Hematopoietic multipotent progenitor cell treated with erythropoietin and hydrocortisone succinate and interleukin-3 and kit ligand, for 15 days (in vitro differentiated cells): ENCODE data around the gene MYOM3.
"Not testable (repeated sequence)": the region's sequence is repeated elsewhere in the genome, so short reads cannot be mapped to it uniquely, and the experiment has no call there.

ENCODE experiments used
- DNase-seq: peaks from one replicate; pipeline ENCODE4 v3.0.0-alpha.2; 2015; ENCODE audit warnings: low spot score

MYOM3 gene

DNA sequence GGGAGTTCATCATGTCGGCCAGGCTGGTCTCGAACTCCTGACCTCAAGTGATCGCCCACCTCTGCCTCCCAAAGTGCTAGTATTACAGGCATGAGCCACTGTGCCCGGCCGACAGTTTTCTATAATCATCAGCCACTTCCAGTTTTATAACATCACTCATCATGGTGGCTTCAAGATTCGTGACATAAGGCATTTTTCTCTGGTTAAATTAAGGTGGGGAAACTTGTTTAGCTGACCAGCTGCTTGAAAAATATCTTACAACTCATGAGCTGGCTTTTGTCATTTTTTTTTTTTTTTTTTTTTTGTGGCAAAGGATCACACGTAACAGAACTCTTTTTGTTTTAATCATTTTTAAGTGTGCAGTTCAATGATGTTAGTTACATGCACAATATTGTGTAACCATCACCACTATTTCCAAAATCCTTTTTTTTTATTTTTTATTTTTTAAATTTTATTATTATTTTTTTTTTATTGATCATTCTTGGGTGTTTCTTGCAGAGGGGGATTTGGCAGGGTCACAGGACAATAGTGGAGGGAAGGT lies 80.9 kb downstream of the MYOM3 start:
- not testable (repeated sequence) for DNase-seq

DNA sequence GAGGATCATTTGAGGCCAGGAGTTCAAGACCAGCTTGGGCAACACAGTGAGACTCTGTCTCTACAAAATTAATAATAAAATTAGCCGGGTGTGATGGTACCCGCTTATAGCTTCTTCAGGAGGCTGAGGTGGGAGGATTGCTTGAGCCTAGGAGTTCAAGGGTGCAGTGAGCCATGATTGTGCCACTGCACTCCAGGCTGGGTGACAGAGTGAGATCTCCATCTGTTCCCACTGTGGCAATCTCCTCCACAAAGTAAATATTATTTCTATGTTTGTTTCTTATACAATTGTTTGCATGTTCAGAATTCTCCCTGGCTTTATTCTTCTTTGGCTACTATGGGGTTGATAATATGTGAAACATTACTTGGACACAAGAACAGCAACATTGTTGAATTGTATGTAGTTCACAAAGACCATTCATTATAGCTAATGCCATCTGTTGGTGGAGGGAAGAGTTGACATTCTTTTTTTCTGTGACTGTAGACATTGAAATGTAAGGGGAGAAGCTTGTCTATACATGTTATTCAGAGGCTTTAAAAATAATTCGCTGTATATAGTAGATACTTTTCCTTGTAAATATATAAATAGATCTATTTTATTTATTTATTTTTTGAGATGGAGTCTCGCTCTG lies 84.0 kb downstream of the MYOM3 start:
- DNase-seq = peak; percentile 22

DNA sequence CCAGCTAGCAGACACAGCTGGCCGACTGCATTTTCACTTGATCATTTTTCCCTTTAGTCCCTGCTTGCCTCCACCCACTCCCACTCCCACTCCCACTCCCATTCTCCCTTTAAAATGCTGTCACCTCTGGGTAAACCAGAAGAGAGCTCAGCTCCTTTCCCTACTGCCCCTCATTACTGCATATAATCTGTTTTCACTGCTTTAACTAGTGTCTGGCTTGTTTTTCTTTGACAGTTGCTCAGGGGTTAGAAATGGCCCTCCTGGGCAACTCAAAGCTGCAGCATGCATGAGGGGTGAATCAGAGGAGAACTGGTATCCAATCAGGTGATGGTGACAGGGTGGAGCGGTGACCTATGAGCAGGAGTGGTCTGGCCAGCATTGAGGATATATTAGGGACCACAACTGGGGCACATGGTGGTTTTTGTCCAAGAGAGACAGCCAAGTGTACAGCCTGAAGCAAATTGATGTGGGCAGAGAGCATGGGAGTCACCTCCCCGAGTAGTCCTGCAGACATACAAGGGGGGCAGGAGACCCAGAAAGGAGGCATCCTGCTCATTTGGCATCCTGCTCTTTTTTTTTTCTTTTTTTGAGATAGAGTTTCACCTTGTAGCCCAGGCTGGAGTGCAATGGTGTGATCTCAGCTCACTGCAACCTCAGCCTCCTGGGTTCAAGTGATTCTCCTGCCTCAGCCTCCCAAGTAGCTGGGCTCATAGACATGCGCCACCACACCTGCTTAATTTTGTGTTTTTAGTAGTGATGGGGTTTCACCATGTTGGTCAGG lies 89.2 kb downstream of the MYOM3 start:
- DNase-seq = no peak

DNA sequence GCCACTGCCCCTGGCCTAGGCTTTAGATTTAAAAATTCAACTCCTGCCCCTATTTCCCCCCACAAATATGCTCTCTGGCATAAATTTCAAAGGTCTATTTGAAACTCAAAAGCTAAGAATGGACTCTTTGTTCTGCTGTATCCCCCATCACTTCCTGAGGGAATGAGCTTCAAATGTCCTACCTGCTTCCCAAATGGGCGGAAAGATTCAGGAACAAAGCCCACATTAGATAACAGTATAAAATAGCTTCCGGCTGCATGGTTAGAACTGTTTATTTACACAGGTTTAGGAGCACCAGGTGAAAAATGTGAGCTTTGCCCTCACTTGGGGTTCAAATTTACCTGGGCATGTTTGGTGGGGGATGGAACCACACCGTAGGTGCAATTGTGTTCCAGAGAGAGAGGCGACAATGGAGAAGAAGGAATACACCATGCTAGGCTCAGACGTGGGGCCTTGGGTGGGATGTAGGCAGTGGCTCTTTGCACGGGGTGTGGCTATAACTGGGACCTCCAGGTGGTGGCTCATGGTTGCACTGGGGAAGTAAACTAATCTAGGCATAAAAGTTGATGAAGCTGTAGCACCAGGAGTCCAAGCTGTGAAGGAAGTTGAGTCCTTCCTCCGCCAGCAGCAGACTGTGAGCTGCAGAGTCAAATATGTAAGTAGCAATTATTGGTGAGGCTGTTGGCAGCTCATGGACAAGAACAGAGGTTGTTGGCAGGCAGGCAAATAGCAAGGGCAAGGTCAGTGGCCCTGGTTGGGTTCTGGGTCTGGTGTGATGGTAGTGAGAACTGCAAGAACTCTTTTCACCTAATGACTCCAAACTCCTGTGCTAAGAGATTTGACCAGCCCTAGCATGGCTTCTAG lies 90.3 kb downstream of the MYOM3 start:
- DNase-seq = no peak

- DNase-seq = no peak
Observed at GRCh38 chr1:24020470-24020869, 91.5 kb downstream of the MYOM3 start.

- DNase-seq = no peak
Observed at GRCh38 chr1:24020025-24020424, 91.9 kb downstream of the MYOM3 start.

DNA sequence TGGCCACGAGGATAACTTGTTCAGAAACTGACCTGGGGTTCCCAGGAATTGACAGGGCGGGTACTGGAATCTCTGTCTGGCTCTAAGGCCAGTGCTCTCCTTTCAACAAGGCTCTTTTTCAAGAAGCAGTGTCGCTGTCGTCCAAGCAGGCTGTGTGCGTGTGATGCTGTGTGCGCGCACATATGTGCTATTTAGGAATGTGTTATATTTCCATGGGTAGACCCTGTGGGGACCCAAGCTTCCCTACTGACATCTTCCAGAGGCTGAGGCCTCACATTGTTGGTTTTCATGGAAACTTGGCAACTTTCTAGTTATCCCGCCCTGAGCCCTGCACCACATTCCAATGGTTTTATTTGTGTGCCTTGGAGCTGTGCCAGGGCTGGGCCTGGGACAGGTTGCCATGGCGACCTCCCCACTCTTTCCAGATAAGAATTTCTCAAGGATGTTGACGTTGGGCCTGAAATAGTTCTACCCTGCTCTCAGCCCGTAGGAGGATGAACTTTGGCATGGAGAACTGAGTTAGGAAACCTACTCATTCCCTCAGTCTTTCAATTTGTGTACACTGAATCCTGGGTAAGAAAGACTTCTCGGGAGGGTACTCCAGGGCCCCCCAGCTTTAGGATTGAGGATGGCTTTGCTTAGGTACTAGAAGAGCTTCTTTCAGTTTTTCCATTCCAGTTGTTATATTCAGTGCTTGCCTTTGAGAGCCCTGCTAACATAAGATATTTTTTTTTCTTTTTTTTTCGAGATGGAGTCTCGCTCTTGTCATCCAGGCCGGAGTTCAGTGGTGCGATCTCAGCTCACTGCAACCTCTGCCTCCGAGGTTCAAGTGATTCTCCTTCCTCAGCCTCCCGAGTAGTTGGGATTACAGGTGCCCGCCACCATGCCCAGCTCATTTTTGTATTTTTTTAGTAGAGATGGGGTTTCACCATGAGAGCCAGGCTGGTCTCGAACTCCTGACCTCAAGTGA lies 93.0 kb downstream of the MYOM3 start:
- no peak for DNase-seq

DNA sequence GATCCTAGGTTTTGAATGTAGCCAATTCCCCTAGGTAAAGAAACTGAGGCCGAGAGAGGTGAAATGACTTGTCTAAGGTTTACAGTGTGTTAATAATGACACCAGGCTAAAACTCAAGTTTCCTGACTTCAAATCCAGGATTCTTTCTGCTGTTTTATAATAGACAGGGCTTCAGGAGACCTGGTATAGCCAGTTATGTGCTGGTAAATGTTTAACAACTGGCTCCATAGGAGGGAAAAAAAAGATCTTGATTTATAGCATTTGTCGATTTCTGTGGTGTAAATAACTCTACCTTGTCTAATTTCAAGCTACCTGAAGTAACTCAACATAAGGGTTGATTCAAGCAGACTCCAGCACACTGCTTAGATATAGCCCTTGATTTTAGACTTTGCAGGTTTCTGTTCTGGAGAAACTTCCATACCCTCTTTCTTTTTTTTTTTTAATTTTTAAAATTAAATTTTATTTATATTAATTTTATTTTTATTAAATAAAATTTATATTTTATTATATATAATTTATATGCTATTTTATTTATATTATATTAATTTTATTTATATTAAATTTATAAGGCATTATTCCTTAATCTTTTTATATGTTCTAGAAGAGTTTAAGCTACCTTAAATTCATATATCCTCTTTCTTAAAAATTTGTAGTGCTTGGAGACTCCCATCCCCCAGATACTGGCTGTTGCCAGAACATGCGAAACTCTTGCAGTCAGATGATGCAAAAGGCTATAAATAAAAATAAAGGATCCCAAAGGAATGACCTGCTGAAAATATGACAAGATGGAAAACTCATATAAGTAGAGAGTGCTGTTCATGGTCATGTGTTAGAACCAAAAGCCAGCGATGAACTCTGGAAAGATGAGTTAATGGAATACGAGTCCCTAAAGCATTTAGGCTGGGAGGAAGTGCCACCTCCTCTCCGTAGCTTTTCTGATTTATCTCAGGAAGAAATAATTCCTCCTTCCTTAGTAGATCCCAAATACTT lies 96.4 kb downstream of the MYOM3 start:
- DNase-seq = no peak

- DNase-seq = not testable (repeated sequence)
Observed at GRCh38 chr1:24012878-24013277, 99.1 kb downstream of the MYOM3 start.

- no peak for DNase-seq
Observed at GRCh38 chr1:24010650-24011049, 101.3 kb downstream of the MYOM3 start.

DNA sequence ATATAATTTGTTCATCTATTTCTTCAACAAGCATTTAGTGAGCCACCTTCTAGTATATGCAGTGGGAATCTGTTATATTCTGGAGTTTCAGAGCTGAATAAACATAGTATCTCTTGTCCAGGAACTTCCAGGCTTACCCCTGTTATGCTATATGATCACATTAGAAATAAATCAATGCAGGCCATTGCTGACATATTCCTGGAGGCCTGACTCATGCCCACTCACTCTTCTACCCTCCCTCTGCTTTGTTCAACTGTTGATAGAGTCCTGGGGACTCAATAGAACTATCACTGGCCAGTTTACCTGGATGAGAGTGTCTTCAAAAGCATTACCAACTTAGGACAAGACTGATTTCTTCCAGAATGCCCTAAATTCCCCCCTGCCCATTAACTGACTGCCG lies 102.5 kb downstream of the MYOM3 start:
- DNase-seq = no peak

GRCh38 chr1:24008574-24009184 lies 103.3 kb downstream of the MYOM3 start:
- not testable (repeated sequence) for DNase-seq

DNA sequence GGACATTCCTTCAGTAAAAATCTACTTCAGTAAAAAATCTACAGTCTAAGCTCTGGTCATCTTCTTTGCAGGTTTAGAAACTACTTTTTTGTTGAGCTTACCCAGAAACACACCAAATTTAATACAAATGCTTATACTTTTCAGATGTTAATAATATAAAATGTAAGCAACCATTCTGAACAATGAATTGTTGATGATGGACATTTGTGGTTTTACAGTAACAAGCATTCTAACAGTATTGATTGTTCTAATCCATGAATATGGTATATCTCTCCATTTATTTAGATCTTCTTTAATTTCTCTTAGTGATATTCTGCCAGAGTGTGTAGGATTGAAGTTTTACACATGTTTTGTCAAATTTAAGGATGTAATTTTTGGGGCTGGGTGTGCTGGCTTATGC lies 104.9 kb downstream of the MYOM3 start:
- no peak for DNase-seq
